Prostate gland (tissue), 2 donors: ENCODE data around the gene ELMOD1. TPM values are rescaled to one million over a fixed set of nuclear protein-coding genes. Genes with fewer than 3 reads are reported as not detected.

Experiments used
- DNase-seq: peaks from one replicate; pipeline ENCODE4 v3.0.0-alpha.2; 2019; ENCODE audit warnings: low spot score
- H3K27ac ChIP-seq, 2 donors: fragments of 200-600 bp; sonication (generic); 2 replicates each; pipeline ENCODE4 v1.5.1; 2017 to 2019
- H3K27me3 ChIP-seq: fragments of 200-600 bp; sonication (generic); replicated peaks from 2 replicates; pipeline ENCODE4 v1.5.1; 2019; ENCODE audit not compliant: insufficient read depth
- H3K36me3 ChIP-seq, 2 donors: fragments of 200-600 bp; sonication (generic); 1 replicate in 1 of 2; 2 replicates in 1 of 2; pipeline versions ENCODE4 v1.5.1 to v1.8.1; 2017 to 2019
- H3K4me1 ChIP-seq: fragments of 200-600 bp; sonication (generic); replicated peaks from 2 replicates; pipeline ENCODE4 v1.5.1; 2019
- H3K4me3 ChIP-seq, 2 donors: fragments of 200-600 bp; sonication (generic); 2 replicates each; pipeline ENCODE4 v1.5.1; 2017 to 2019
- H3K9me3 ChIP-seq: fragments of 200-600 bp; sonication (generic); 2 replicates; pipeline ENCODE4 v1.5.1; 2017
- CTCF ChIP-seq, 4 experiments: fragments of 200-600 bp in 2 of 4; fragments of 450-650 bp in 2 of 4; sonication (generic) in 2 of 4; IDR thresholded peaks; 1 replicate in 3 of 4; 2 replicates in 1 of 4; pipeline ENCODE4 v1.5.1; 2016 to 2019; ENCODE audit warnings: antibody characterized with exemption in 4 of 4, mild to moderate bottlenecking in 2 of 4, moderate library complexity in 2 of 4
- POLR2A ChIP-seq: fragments of 450-650 bp; IDR thresholded peaks from one replicate; pipeline ENCODE4 v1.6.1; 2016; ENCODE audit warnings: antibody characterized with exemption, mild to moderate bottlenecking
- POLR2AphosphoS5 ChIP-seq: sonication (generic); formaldehyde crosslinking; IDR thresholded peaks from one replicate; pipeline ENCODE4 v1.6.1; 2017; ENCODE audit warnings: antibody characterized with exemption
- WGBS: methylation state at CpG from one replicate; pipeline ENCODE4 v1.1.5; 2018; 5-methylcytosine and 5-hydroxymethylcytosine counted together
- intact Hi-C: fragments of 100-400 bp; cut with DNase I; formaldehyde crosslinking; loops from one replicate; pipeline ENCODE4 v1.14.2; 2022
- total RNA-seq, 2 donors: library from RNA; depleted of rRNA; stranded (reverse); fragments of >200 nt; gene quantifications; one replicate each; pipeline ENCODE4 v1.1.0, GENCODE V29; 2016

Gene ELMOD1
- total RNA-seq, 2 donors from 2014 or later, result 0.36 to 4.0 TPM

GRCh38 chr11:107592813-107593212 lies 1.9 kb downstream of the ELMOD1 start:
- intact Hi-C loops, result no loop called here
- no peaks in the 10 kb centered on the region for H3K9me3 ChIP-seq
- TF ChIP-seq POLR2AphosphoS5 (no peak), CTCF (IDR thresholded peaks at IDR 0.05) (no peak), POLR2A (no peak)
- peaks cover 4% of the 10 kb centered on the region for H3K27me3 ChIP-seq
- no peak overlapping the region for H3K27ac ChIP-seq
- no peak overlapping the region for H3K4me3 ChIP-seq
- H3K4me1 ChIP-seq, result peaks cover 5% of the 10 kb centered on the region
- no peaks in the 10 kb centered on the region for H3K36me3 ChIP-seq
- no peak for DNase-seq
- 36% methylated on average over 5 of the region's 5 CpGs for WGBS

GRCh38 chr11:107593951-107594350 lies 3.0 kb downstream of the ELMOD1 start:
- Histone ChIP-seq H3K36me3 (no peaks in the 10 kb centered on the region), H3K9me3 (no peaks in the 10 kb centered on the region), H3K4me1 (peaks cover 5% of the 10 kb centered on the region), H3K27ac (no peak overlapping the region), H3K4me3 (no peak overlapping the region), H3K27me3 (peaks cover 4% of the 10 kb centered on the region)
- DNase-seq, result no peak
- 35% methylated on average over 4 of the region's 4 CpGs for WGBS
- TF ChIP-seq CTCF (IDR thresholded peaks at IDR 0.05) (no peak), POLR2A (no peak), POLR2AphosphoS5 (no peak)
- intact Hi-C loops, result no loop called here

- H3K4me1 ChIP-seq, result peaks cover 5% of the 10 kb centered on the region
- 56% methylated on average over 2 of the region's 2 CpGs for WGBS
- H3K27me3 ChIP-seq, result peaks cover 4% of the 10 kb centered on the region
- TF ChIP-seq CTCF (IDR thresholded peaks at IDR 0.05) (no peak), POLR2AphosphoS5 (no peak), POLR2A (no peak)
- intact Hi-C loops, result no loop called here
- H3K36me3 ChIP-seq, result no peaks in the 10 kb centered on the region
- H3K9me3 ChIP-seq, result no peaks in the 10 kb centered on the region
- no peak overlapping the region for H3K4me3 ChIP-seq
- no peak overlapping the region for H3K27ac ChIP-seq
- DNase-seq, result no peak
Observed at GRCh38 chr11:107594736-107595135, 3.8 kb downstream of the ELMOD1 start.

GRCh38 chr11:107598225-107599139 lies 7.5 kb downstream of the ELMOD1 start:
- H3K4me3 ChIP-seq, result no peak overlapping the region
- no peak for DNase-seq
- TF ChIP-seq POLR2AphosphoS5, result no peak
- H3K27ac ChIP-seq, result no peak overlapping the region
- intact Hi-C loops, result no loop called here
- no peaks in the 10 kb centered on the region for H3K9me3 ChIP-seq
- no peaks in the 10 kb centered on the region for H3K27me3 ChIP-seq
- H3K36me3 ChIP-seq, result no peaks in the 10 kb centered on the region
- no peaks in the 10 kb centered on the region for H3K4me1 ChIP-seq
- WGBS, result 58% methylated on average over 6 of the region's 6 CpGs

- Histone ChIP-seq H3K4me1 (no peaks in the 10 kb centered on the region), H3K27me3 (no peaks in the 10 kb centered on the region), H3K9me3 (no peaks in the 10 kb centered on the region), H3K27ac (no peak overlapping the region), H3K36me3 (no peaks in the 10 kb centered on the region), H3K4me3 (no peak overlapping the region)
- DNase-seq, result no peak
- no peak for TF ChIP-seq POLR2AphosphoS5
- no peak for TF ChIP-seq POLR2A
- TF ChIP-seq CTCF (IDR thresholded peaks at IDR 0.05), result no peak
- WGBS, result 90% methylated on average over 9 of the region's 9 CpGs
- intact Hi-C loops, result no loop called here
Observed at GRCh38 chr11:107605061-107606006, 14.4 kb downstream of the ELMOD1 start.
